Nephron progenitor cell (in vitro differentiated cells): ENCODE data around the gene ANKRD2.

ENCODE experiments used
- DNase-seq: peaks from one replicate; pipeline ENCODE4 v3.0.0; 2021
- H3K27ac Mint-ChIP-seq: 2 replicates; pipeline ENCODE4 v1.8.0; 2021; ENCODE audit warnings: mild to moderate bottlenecking, moderate library complexity, mixed read lengths
- H3K27me3 Mint-ChIP-seq: 2 replicates; pipeline ENCODE4 v1.8.0; 2021; ENCODE audit warnings: mild to moderate bottlenecking, low read depth, mixed read lengths; ENCODE audit not compliant: poor library complexity
- H3K36me3 Mint-ChIP-seq: 2 replicates; pipeline ENCODE4 v1.8.0; 2021; ENCODE audit warnings: low read depth, mixed read lengths
- H3K4me1 Mint-ChIP-seq: 2 replicates; pipeline ENCODE4 v1.8.0; 2021; ENCODE audit warnings: mixed read lengths
- H3K4me3 Mint-ChIP-seq: 2 replicates; pipeline ENCODE4 v1.8.0; 2021; ENCODE audit warnings: mild to moderate bottlenecking, moderate library complexity, mixed read lengths
- H3K9me3 Mint-ChIP-seq: 2 replicates; pipeline ENCODE4 v1.8.0; 2021; ENCODE audit warnings: mild to moderate bottlenecking, moderate library complexity, mixed read lengths
- CTCF ChIP-seq: fragments of 200-600 bp; sonication (generic); IDR thresholded peaks from 2 replicates; pipeline ENCODE4 v1.5.0; 2021; ENCODE audit warnings: antibody characterized with exemption

The ANKRD2 gene

GRCh38 chr10:97583476-97583875 is 10.9 kb downstream of the ANKRD2 start:
- no peak overlapping the region for H3K27ac Mint-ChIP-seq
- H3K9me3 Mint-ChIP-seq, result no peaks in the 10 kb centered on the region
- H3K27me3 Mint-ChIP-seq, result peaks cover 6% of the 10 kb centered on the region
- TF ChIP-seq CTCF, result no peak
- DNase-seq, result no peak
- H3K36me3 Mint-ChIP-seq, result no peaks in the 10 kb centered on the region
- peaks cover 22% of the 10 kb centered on the region for H3K4me1 Mint-ChIP-seq
- no peak overlapping the region for H3K4me3 Mint-ChIP-seq

- Mint-ChIP-seq H3K9me3 (no peaks in the 10 kb centered on the region), H3K4me3 (no peak within 1 kb of the TSS), H3K27me3 (peaks cover 6% of the 10 kb centered on the region), H3K4me1 (peaks cover 22% of the 10 kb centered on the region), H3K27ac (peak within 1 kb of the TSS; percentile 75), H3K36me3 (no peaks in the 10 kb centered on the region)
- peak; percentile 20 for DNase-seq
- no peak for TF ChIP-seq CTCF
Measured at GRCh38 chr10:97584060-97584797, 11.7 kb downstream of the ANKRD2 start, which contains the start of gene HOGA1. Gene HOGA1 (plus strand): TSS chr10:97584389. CDS start chr10:97584704, 315 bp downstream.

- TF ChIP-seq CTCF, result no peak
- H3K4me1 Mint-ChIP-seq, result peaks cover 22% of the 10 kb centered on the region
- H3K9me3 Mint-ChIP-seq, result no peaks in the 10 kb centered on the region
- H3K36me3 Mint-ChIP-seq, result no peaks in the 10 kb centered on the region
- peaks cover 6% of the 10 kb centered on the region for H3K27me3 Mint-ChIP-seq
- no peak for DNase-seq
- H3K27ac Mint-ChIP-seq, result peak overlapping the region; percentile 75
- no peak overlapping the region for H3K4me3 Mint-ChIP-seq
Measured at GRCh38 chr10:97584798-97585438, 12.3 kb downstream of the ANKRD2 start.

- no peaks in the 10 kb centered on the region for H3K36me3 Mint-ChIP-seq
- no peak overlapping the region for H3K27ac Mint-ChIP-seq
- H3K4me3 Mint-ChIP-seq, result no peak overlapping the region
- H3K9me3 Mint-ChIP-seq, result no peaks in the 10 kb centered on the region
- H3K27me3 Mint-ChIP-seq, result peaks cover 6% of the 10 kb centered on the region
- TF ChIP-seq CTCF, result no peak
- H3K4me1 Mint-ChIP-seq, result peaks cover 22% of the 10 kb centered on the region
- no peak for DNase-seq
Measured at GRCh38 chr10:97585439-97585811, 12.8 kb downstream of the ANKRD2 start.

GRCh38 chr10:97587183-97587582 is 14.6 kb downstream of the ANKRD2 start:
- DNase-seq, result no peak
- H3K4me1 Mint-ChIP-seq, result peaks cover 22% of the 10 kb centered on the region
- H3K27me3 Mint-ChIP-seq, result peaks cover 6% of the 10 kb centered on the region
- no peak overlapping the region for H3K4me3 Mint-ChIP-seq
- H3K36me3 Mint-ChIP-seq, result no peaks in the 10 kb centered on the region
- H3K9me3 Mint-ChIP-seq, result no peaks in the 10 kb centered on the region
- TF ChIP-seq CTCF, result no peak
- no peak overlapping the region for H3K27ac Mint-ChIP-seq
